ENCODE measurements around the gene PPP1R12B. TPM values are rescaled to one million over a fixed set of nuclear protein-coding genes. Genes with fewer than 3 reads are reported as not detected.
"Not testable (repeated sequence)": the region's sequence is repeated elsewhere in the genome, so short reads cannot be mapped to it uniquely, and the experiment has no call there.

Gene PPP1R12B
- total and polyA plus RNA-seq, 8 donors: 4.4 to 29.4 (median 13.7) TPM

DNA sequence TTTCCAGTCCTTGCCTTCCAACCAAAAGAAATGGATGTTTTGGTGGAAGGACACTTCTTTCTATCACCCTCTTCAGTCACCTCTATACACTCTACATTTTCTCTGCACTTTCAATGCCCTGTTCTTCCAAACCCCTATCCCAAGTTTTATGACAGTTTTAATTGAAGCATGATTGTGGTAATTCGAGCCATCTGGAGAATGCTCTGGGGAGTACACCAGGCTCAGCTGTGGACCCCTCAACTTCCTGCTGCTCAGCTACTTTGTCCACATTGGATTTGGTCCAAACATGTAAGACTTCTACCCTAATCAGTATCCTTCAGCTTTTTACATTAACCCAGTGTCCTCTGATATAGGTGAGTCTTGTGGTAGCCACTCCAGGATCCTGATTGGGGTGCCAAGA is 232.1 kb downstream of the PPP1R12B start:
- TF ChIP-seq, protein P1, sequence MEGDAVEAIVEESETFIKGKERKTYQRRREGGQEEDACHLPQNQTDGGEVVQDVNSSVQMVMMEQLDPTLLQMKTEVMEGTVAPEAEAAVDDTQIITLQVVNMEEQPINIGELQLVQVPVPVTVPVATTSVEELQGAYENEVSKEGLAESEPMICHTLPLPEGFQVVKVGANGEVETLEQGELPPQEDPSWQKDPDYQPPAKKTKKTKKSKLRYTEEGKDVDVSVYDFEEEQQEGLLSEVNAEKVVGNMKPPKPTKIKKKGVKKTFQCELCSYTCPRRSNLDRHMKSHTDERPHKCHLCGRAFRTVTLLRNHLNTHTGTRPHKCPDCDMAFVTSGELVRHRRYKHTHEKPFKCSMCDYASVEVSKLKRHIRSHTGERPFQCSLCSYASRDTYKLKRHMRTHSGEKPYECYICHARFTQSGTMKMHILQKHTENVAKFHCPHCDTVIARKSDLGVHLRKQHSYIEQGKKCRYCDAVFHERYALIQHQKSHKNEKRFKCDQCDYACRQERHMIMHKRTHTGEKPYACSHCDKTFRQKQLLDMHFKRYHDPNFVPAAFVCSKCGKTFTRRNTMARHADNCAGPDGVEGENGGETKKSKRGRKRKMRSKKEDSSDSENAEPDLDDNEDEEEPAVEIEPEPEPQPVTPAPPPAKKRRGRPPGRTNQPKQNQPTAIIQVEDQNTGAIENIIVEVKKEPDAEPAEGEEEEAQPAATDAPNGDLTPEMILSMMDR (IDR thresholded peaks at IDR 0.05): no peak
- intact Hi-C loops (cut with DNase I): loop anchor here in 1 of 3 donors (10.0 kb wide), 1 partner anchor 64 kb away; no protein-coding TSS in a partner anchor
- WGBS, 2 donors: 82 to 100% methylated on average over 1 of the region's 1 CpG
- FAIRE-seq (no peak), DNase-seq (no peak), ATAC-seq (no peak)
- no peak overlapping the region for H3K4me3 ChIP-seq
- no peak overlapping the region for H3K27ac ChIP-seq
- H3K4me1 ChIP-seq: peaks cover 0 to 11% (median 0%) of the 10 kb centered on the region in 3 donors
- peaks cover 0 to 9% (median 4%) of the 10 kb centered on the region in 3 donors for H3K36me3 ChIP-seq
- no peaks in the 10 kb centered on the region for H3K27me3 ChIP-seq
- H3K9me3 ChIP-seq: no peaks in the 10 kb centered on the region

DNA sequence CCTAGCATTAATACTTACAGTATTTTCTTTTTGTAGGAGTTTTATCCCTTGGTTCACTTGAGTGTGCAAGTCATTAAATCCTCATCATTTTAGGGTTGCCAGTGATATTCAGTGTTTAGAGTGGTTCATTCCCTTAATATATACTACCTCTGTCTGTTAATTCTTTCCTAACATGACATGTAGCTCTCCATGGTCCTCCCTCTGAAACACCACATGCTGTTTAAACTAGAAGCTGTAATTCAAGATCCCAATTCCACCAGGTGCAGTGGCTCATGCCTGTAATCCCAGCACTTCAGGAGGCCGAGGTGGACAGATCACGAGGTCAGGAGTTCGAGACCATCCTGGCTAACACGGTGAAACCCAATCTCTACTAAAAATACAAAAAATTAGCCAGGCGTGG is 233.9 kb downstream of the PPP1R12B start:
- H3K27me3 ChIP-seq, H3K36me3 ChIP-seq, H3K9me3 ChIP-seq, H3K4me3 ChIP-seq, DNase-seq, ATAC-seq, H3K4me1 ChIP-seq, H3K27ac ChIP-seq, FAIRE-seq: not testable (repeated sequence)
- WGBS, 2 donors: 90 to 93% methylated on average over 5 of the region's 5 CpGs
- intact Hi-C loops (cut with DNase I): loop anchor here in 1 of 3 donors (10.0 kb wide), 1 partner anchor 62 kb away; no protein-coding TSS in a partner anchor

DNA sequence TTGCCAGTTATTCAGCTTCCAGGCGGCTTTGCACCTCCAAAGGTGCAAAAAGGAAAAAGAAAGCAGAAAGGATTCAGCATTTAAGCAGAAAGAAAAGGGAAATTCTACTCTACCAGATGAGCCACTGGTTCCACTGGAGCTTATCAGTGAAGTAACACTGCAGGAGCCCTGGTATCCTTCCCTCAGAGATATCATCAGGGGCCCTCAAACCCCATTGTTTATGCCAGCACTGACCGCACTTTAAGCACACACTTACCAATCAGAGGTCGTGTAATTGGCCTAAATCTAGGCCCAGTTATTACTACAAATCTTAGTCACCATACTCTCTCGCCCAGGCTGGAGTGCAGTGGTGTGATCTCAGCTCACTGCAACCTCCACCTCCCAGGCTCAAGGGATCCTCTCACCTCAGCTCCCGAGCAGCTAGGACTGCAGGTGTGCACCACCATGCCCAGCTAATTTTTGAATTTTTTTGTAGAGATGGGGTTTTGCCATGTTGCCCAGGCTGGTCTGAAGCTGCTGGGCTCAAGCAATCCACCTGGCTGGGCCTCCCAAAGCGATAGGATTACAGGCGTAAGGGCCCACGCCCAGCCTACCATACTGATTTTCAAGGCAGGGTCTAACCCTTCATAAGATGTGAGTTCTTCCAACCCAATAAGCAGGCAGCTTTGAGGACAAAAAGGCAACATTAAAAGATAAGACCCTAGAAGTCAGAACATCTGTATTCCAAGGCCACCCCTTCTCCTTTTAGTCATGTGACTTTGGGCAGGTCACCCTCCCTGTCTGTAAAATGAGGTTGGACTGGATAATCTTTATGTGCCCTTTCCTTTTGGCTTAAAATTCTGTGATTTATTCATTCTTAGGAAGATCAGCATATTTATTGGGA is 236.4 kb downstream of the PPP1R12B start:
- intact Hi-C loops (cut with DNase I): loop anchor here in 1 of 3 donors (10.0 kb wide), 1 partner anchor 60 kb away; no protein-coding TSS in a partner anchor
- Histone ChIP-seq H3K27me3 (no peaks in the 10 kb centered on the region), H3K4me3 (no peak overlapping the region), H3K36me3 (peaks cover 0 to 9% (median 4%) of the 10 kb centered on the region in 3 donors), H3K27ac (peak overlapping the region in 1 of 4 donors; percentile 65), H3K9me3 (no peaks in the 10 kb centered on the region), H3K4me1 (peaks cover 0 to 2% (median 0%) of the 10 kb centered on the region in 3 donors)
- ATAC-seq: no peak
- no peak for FAIRE-seq
- no peak for DNase-seq
- 89 to 95% methylated on average over 8 of the region's 8 CpGs for WGBS, 2 donors
- TF ChIP-seq, protein P1 (IDR thresholded peaks at IDR 0.05): no peak

DNA sequence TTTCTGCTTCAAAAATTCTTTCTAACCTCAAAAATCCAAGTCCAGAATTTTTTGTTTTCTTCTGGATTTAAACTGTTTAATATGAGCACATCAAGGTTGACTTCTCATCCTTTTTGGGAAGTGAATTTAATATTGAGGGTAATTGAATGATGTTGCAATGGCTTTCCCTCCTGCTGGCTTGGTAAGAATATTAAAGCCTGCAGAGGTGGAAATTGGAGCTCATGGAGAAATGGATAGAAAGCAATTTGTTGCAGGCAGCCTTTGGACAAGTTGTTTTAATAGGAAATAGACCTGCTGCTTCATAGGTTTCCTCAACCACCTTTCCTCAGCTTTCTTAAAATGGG is 237.1 kb downstream of the PPP1R12B start:
- Histone ChIP-seq H3K36me3 (peaks cover 0 to 6% (median 4%) of the 10 kb centered on the region in 3 donors), H3K4me1 (peaks cover 0 to 2% (median 0%) of the 10 kb centered on the region in 3 donors), H3K27me3 (no peaks in the 10 kb centered on the region), H3K27ac (peak overlapping the region in 2 of 4 donors; percentile 57 to 65), H3K4me3 (no peak overlapping the region), H3K9me3 (no peaks in the 10 kb centered on the region)
- no peak for DNase-seq
- intact Hi-C loops (cut with DNase I): loop anchor here in 1 of 3 donors (10.0 kb wide), 1 partner anchor 59 kb away; no protein-coding TSS in a partner anchor
- ATAC-seq: no peak
- FAIRE-seq: no peak
- TF ChIP-seq, protein P1 (IDR thresholded peaks at IDR 0.05): no peak

DNA sequence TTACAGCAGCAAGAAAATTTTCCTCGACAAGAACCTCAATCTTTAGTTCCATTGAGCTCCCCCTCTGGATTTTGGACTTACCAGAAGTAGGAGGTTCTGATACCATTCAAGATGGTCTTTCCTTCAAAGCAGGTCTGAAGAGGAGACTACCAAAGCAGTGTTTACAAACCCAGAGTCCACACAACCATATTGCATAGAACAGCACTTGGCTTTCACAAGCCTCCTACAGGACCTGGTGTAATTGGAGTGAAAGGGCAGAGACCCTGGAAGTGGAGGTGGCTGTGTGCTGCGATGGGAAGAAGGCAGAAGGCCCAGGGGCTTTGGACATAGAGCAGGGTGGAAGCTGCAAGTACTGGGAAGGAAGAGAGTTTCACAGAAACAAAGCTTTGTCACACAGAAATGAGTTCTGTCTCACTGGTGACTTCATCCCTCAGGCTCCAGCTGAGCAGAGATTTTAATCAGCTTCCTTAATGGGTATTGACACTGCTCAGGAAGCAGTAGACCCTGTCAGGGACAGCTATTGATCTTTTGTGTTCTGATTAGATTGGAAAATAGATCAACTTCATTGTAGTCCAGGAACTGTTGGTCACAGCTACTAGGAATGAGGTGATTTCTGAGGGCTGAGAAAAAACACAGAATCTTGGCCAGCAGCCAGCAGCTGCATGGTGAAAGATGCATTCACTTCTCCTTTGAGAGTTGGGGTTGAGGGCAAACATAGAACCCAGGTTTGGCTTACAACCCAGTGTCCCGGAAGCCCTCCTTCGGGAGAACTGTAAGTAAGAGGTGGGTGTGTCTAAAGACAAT is 237.7 kb downstream of the PPP1R12B start:
- peaks cover 0 to 3% (median 0%) of the 10 kb centered on the region in 3 donors for H3K36me3 ChIP-seq
- no peaks in the 10 kb centered on the region for H3K27me3 ChIP-seq
- intact Hi-C loops (cut with DNase I): loop anchor here in 1 of 3 donors (10.0 kb wide), 1 partner anchor 59 kb away; no protein-coding TSS in a partner anchor
- 63 to 69% methylated on average over 4 of the region's 4 CpGs for WGBS, 2 donors
- TF ChIP-seq, protein P1 (IDR thresholded peaks at IDR 0.05): no peak
- H3K9me3 ChIP-seq: no peaks in the 10 kb centered on the region
- H3K27ac ChIP-seq: peak overlapping the region in 2 of 4 donors; percentile 57 to 65
- ATAC-seq (peak in 3 of 4 donors; percentile 21 to 24 (median 22)), DNase-seq (peak in 1 of 6 donors; percentile 23), FAIRE-seq (no peak)
- peaks cover 0 to 2% (median 0%) of the 10 kb centered on the region in 3 donors for H3K4me1 ChIP-seq
- no peak overlapping the region for H3K4me3 ChIP-seq
